ENCODE measurements around the gene UPK2.

Gene UPK2

DNA sequence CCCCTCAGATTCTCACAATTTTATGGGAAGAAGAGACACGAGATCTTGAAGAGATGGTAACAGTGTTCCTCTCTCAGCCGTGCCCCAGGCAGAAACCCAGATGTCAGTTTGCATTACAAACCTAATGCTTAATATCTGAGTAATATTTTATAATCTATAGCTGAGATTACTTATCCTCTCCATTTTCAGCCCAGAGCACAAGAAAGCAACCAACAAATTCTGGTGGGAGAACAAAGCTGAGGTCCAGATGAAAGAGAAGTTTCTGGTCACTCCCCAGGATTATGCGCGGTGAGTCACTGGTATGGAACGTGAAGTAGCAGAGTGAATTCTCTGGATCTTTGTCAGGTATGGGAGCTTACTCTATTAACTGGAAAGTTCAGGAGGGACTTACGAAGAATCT is 42.7 kb downstream of the UPK2 start:
- Histone ChIP-seq H3K4me3 (ENCODE audit: low read depth, low read length) (peak overlapping the region; percentile 78), H3K27me3 (ENCODE audit: insufficient read depth, low read depth, severe bottlenecking) (no peaks in the 10 kb centered on the region), H3K27ac (no peak overlapping the region; the same call in 1 of the 2 replicates), H3K9me3 (ENCODE audit: severe bottlenecking) (no peaks in the 10 kb centered on the region), H3K36me3 (peaks cover 48% of the 10 kb centered on the region)
- no peak for DNase-seq
- TF ChIP-seq, protein P1, sequence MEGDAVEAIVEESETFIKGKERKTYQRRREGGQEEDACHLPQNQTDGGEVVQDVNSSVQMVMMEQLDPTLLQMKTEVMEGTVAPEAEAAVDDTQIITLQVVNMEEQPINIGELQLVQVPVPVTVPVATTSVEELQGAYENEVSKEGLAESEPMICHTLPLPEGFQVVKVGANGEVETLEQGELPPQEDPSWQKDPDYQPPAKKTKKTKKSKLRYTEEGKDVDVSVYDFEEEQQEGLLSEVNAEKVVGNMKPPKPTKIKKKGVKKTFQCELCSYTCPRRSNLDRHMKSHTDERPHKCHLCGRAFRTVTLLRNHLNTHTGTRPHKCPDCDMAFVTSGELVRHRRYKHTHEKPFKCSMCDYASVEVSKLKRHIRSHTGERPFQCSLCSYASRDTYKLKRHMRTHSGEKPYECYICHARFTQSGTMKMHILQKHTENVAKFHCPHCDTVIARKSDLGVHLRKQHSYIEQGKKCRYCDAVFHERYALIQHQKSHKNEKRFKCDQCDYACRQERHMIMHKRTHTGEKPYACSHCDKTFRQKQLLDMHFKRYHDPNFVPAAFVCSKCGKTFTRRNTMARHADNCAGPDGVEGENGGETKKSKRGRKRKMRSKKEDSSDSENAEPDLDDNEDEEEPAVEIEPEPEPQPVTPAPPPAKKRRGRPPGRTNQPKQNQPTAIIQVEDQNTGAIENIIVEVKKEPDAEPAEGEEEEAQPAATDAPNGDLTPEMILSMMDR (IDR thresholded peaks at IDR 0.05; ENCODE audit: low read depth, low read length): no peak

DNA sequence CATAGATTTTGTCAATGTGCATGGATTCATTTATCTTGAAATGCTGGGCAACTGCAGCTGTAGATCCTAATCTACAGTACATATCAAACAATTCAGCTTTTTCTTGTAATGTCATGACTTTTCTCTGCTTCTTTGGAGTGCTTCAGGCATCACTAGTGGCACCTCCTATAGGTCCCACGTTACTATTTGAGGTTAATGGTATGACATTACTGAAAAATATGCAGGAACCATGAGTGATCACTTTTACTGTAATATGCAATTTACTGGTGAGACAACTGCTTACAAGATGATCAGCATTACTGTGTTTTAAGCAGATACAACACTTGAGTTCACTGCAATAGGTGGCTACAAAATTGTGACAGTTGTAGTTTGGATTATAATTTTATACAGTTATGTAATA is 44.8 kb downstream of the UPK2 start:
- no peaks in the 10 kb centered on the region for H3K9me3 ChIP-seq (ENCODE audit: severe bottlenecking)
- no peaks in the 10 kb centered on the region for H3K27me3 ChIP-seq (ENCODE audit: insufficient read depth, low read depth, severe bottlenecking)
- H3K36me3 ChIP-seq: peaks cover 46% of the 10 kb centered on the region
- no peak overlapping the region for H3K27ac ChIP-seq
- TF ChIP-seq, protein P1 (IDR thresholded peaks at IDR 0.05; ENCODE audit: low read depth, low read length): no peak
- DNase-seq: no peak
- H3K4me3 ChIP-seq (ENCODE audit: low read depth, low read length): no peak overlapping the region

DNA sequence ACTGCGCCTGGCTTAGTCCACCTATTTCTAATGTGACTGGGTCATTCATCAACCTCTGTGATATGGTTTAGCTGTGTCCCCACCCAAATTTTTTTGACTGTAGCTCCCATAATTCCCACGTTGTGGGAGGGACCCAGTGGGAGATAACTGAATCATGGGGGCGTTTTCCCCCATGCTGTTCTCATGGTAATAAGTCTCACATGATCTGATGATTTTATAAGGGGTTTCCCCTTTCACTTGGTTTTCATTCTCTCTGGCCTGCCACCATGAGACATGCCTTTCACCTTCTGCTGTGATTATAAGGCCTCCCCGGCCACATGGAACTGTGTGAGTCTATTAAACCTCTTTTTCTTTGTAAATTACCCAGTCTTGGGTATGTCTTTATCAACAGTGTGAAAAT is 50.6 kb downstream of the UPK2 start:
- DNase-seq: no peak
- Histone ChIP-seq H3K36me3 (peaks cover 29% of the 10 kb centered on the region), H3K27me3 (ENCODE audit: insufficient read depth, low read depth, severe bottlenecking) (no peaks in the 10 kb centered on the region), H3K4me3 (ENCODE audit: low read depth, low read length) (no peak overlapping the region), H3K9me3 (ENCODE audit: severe bottlenecking) (no peaks in the 10 kb centered on the region), H3K27ac (no peak overlapping the region)
- TF ChIP-seq, protein P1 (IDR thresholded peaks at IDR 0.05; ENCODE audit: low read depth, low read length): no peak

Data from WERI-Rb-1 (cell line).